GM13977 (cell line): Measurements from ENCODE around the gene RAD51B.

Source experiments
- DNase-seq: peaks from one replicate; pipeline ENCODE4 v3.0.0; 2012; ENCODE audit warnings: low spot score
- CTCF ChIP-seq: IDR thresholded peaks from 2 replicates; pipeline ENCODE4 v1.5.1; 2012; ENCODE audit warnings: mild to moderate bottlenecking, control low read depth; ENCODE audit not compliant: insufficient read depth; ENCODE audit errors: extremely low read depth, missing control alignments
- in situ Hi-C: fragments of 300-500 bp; cut with MboI; formaldehyde crosslinking; loops from one replicate; pipeline ENCODE4 v1.12.0; 2022; ENCODE audit warnings: low sequenced_read_pairs, low pct_unique_long_range_greater_than_20kb, mixed read lengths, inconsistent platforms; ENCODE audit not compliant: unreplicated experiment

Gene RAD51B

GRCh38 chr14:68657300-68658028 is 837.9 kb downstream of the RAD51B start:
- no peak for DNase-seq
- in situ Hi-C loops, result no loop called here
- TF ChIP-seq CTCF, result no peak

GRCh38 chr14:68658029-68658509 is 838.5 kb downstream of the RAD51B start:
- DNase-seq, result no peak
- no peak for TF ChIP-seq CTCF
- in situ Hi-C loops, result no loop called here

GRCh38 chr14:68658943-68659931 is 839.7 kb downstream of the RAD51B start:
- TF ChIP-seq CTCF, result no peak

GRCh38 chr14:68660495-68660894 is 840.9 kb downstream of the RAD51B start:
- no peak for DNase-seq
- in situ Hi-C loops, result no loop called here
- no peak for TF ChIP-seq CTCF

More at GRCh38 chr14:68658943-68659931, 839.7 kb downstream of the RAD51B start:
- in situ Hi-C loops, result no loop called here
- DNase-seq, result no peak

GRCh38 chr14:68661226-68662225 is 841.9 kb downstream of the RAD51B start:
- DNase-seq, result no peak
- in situ Hi-C loops, result no loop called here

More at GRCh38 chr14:68661226-68662225, 841.9 kb downstream of the RAD51B start:
- TF ChIP-seq CTCF, result no peak
